ENCODE data around the gene PPP2R3A.

PPP2R3A gene

GRCh38 chr3:135973841-135974240 is 8.3 kb downstream of the PPP2R3A start:
- no peak for DNase-seq (ENCODE audit: low read depth)

- DNase-seq (ENCODE audit: low read depth): no peak
Measured at GRCh38 chr3:135975053-135975452, 9.5 kb downstream of the PPP2R3A start.

GRCh38 chr3:135975536-135975935 is 10.0 kb downstream of the PPP2R3A start:
- DNase-seq (ENCODE audit: low read depth): no peak

- no peak for DNase-seq (ENCODE audit: low read depth)
Measured at GRCh38 chr3:135980343-135980742, 14.8 kb downstream of the PPP2R3A start.

GRCh38 chr3:135981701-135982403 is 16.3 kb downstream of the PPP2R3A start:
- DNase-seq (ENCODE audit: low read depth): no peak

GRCh38 chr3:135982404-135982761 is 16.9 kb downstream of the PPP2R3A start:
- DNase-seq (ENCODE audit: low read depth): no peak

- no peak for DNase-seq (ENCODE audit: low read depth)
Measured at GRCh38 chr3:135982922-135983581, 17.5 kb downstream of the PPP2R3A start.

- DNase-seq (ENCODE audit: low read depth): no peak
Measured at GRCh38 chr3:135987661-135988060, 22.1 kb downstream of the PPP2R3A start.

- DNase-seq (ENCODE audit: low read depth): no peak
Measured at GRCh38 chr3:135989242-135989641, 23.7 kb downstream of the PPP2R3A start.

- DNase-seq (ENCODE audit: low read depth): no peak
Measured at GRCh38 chr3:135990903-135991302, 25.4 kb downstream of the PPP2R3A start.

- DNase-seq (ENCODE audit: low read depth): no peak
Measured at GRCh38 chr3:135991621-135992020, 26.1 kb downstream of the PPP2R3A start.

GRCh38 chr3:135992072-135992471 is 26.5 kb downstream of the PPP2R3A start:
- no peak for DNase-seq (ENCODE audit: low read depth)

- no peak for DNase-seq (ENCODE audit: low read depth)
Measured at GRCh38 chr3:135994708-135995337, 29.3 kb downstream of the PPP2R3A start.

- no peak for DNase-seq (ENCODE audit: low read depth)
Measured at GRCh38 chr3:135995766-135996165, 30.2 kb downstream of the PPP2R3A start.

- no peak for DNase-seq (ENCODE audit: low read depth)
Measured at GRCh38 chr3:135997554-135998320, 32.2 kb downstream of the PPP2R3A start.

GRCh38 chr3:136008221-136008620 is 42.7 kb downstream of the PPP2R3A start:
- no peak for DNase-seq (ENCODE audit: low read depth)

- DNase-seq (ENCODE audit: low read depth): no peak
Measured at GRCh38 chr3:136008732-136009470, 43.4 kb downstream of the PPP2R3A start.

- DNase-seq (ENCODE audit: low read depth): no peak
Measured at GRCh38 chr3:136018876-136019275, 53.3 kb downstream of the PPP2R3A start.

- DNase-seq (ENCODE audit: low read depth): no peak
Measured at GRCh38 chr3:136021803-136022202, 56.3 kb downstream of the PPP2R3A start.

GRCh38 chr3:136022529-136023263 is 57.2 kb downstream of the PPP2R3A start:
- DNase-seq (ENCODE audit: low read depth): no peak

Measured in stimulated activated CD4-positive, alpha-beta T cell treated with anti-CD3 and anti-CD28 coated beads, Interleukin-2, amount 100 ng/mL, for 4 hours (primary cell).